Hematopoietic multipotent progenitor cell treated with erythropoietin and hydrocortisone succinate and interleukin-3 and kit ligand, for 4 days (in vitro differentiated cells): ENCODE results near the gene CELSR2.

Source experiments
- DNase-seq: peaks from one replicate; pipeline ENCODE4 v3.0.0-alpha.2; 2015

The CELSR2 gene

GRCh38 chr1:109252893-109253802 lies 3.8 kb downstream of the CELSR2 start:
- no peak for DNase-seq

- DNase-seq = no peak
These were observed 4.7 kb downstream of the CELSR2 start for GRCh38 chr1:109253803-109254620.

GRCh38 chr1:109254621-109255096 lies 5.3 kb downstream of the CELSR2 start:
- DNase-seq = no peak

GRCh38 chr1:109255097-109255651 lies 5.8 kb downstream of the CELSR2 start:
- no peak for DNase-seq

- no peak for DNase-seq
These were observed 6.3 kb downstream of the CELSR2 start for GRCh38 chr1:109255678-109256077.

GRCh38 chr1:109256085-109256484 lies 6.7 kb downstream of the CELSR2 start:
- DNase-seq = no peak

GRCh38 chr1:109256971-109257681 lies 7.8 kb downstream of the CELSR2 start:
- no peak for DNase-seq

GRCh38 chr1:109257682-109258421 lies 8.5 kb downstream of the CELSR2 start:
- DNase-seq = no peak

GRCh38 chr1:109258481-109259466 lies 9.4 kb downstream of the CELSR2 start:
- DNase-seq = no peak

- no peak for DNase-seq
These were observed 10.6 kb downstream of the CELSR2 start for GRCh38 chr1:109259674-109260557.

- no peak for DNase-seq
These were observed 11.7 kb downstream of the CELSR2 start for GRCh38 chr1:109261006-109261405.

GRCh38 chr1:109261578-109261977 lies 12.2 kb downstream of the CELSR2 start:
- no peak for DNase-seq

GRCh38 chr1:109262231-109263055 lies 13.1 kb downstream of the CELSR2 start:
- no peak for DNase-seq

- no peak for DNase-seq
These were observed 13.9 kb downstream of the CELSR2 start for GRCh38 chr1:109263234-109263596.

- peak; percentile 85 for DNase-seq
These were observed 14.4 kb downstream of the CELSR2 start for GRCh38 chr1:109263597-109264378.

GRCh38 chr1:109264379-109264755 lies 15.0 kb downstream of the CELSR2 start:
- no peak for DNase-seq

- DNase-seq = no peak
These were observed 15.7 kb downstream of the CELSR2 start for GRCh38 chr1:109265016-109265415.

- DNase-seq = no peak
These were observed 16.5 kb downstream of the CELSR2 start for GRCh38 chr1:109265741-109266330.
